Measurements from ENCODE around the gene TXNDC5. TPM values are rescaled to one million over a fixed set of nuclear protein-coding genes. Genes with fewer than 3 reads are reported as not detected.

TXNDC5 gene
- total and polyA plus RNA-seq, 2 experiments from 2014 or later, result 42.9 to 210 TPM

DNA sequence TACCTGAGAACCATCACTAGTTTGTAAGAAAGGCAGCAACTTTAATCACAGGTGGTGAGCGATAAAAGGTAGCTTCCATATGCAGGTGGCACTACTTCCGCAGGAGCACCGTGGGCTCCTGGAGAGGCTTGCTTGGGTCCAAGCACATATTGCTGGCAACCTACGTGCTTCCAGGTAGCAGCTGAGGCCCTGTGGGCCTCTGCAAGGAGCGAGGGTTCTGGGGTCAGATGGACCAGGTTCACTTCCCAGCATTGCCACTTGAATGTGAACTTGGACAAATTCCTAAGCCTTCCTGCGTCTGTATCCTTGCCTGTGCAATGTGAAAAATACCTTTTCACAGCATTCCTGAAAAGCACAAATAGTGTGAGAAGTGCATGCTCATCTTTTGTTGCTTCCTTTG is 31.0 kb downstream of the TXNDC5 start:
- Histone ChIP-seq H2AFZ (no peak overlapping the region), H3K36me3 (ENCODE audit: insufficient read depth) (peaks cover 32% of the 10 kb centered on the region), H3K4me1 (ENCODE audit: insufficient read depth) (no peaks in the 10 kb centered on the region), H4K20me1 (replicated peaks; ENCODE audit: insufficient read depth) (no peaks in the 10 kb centered on the region; the same call in 1 of the 2 replicates), H3K27ac (ENCODE audit: low read depth) (no peak overlapping the region), H3K79me2 (replicated peaks; ENCODE audit: insufficient read depth) (no peaks in the 10 kb centered on the region), H3K27me3 (ENCODE audit: insufficient read depth) (no peaks in the 10 kb centered on the region), H3F3A (replicated peaks; ENCODE audit: low read depth) (no peaks in the 10 kb centered on the region), H3K9me2 (ENCODE audit: insufficient read depth) (0 out of 2 replicates have a peak, but pooled peaks cover 6% of the 10 kb centered on the region), H3K4me2 (no peak overlapping the region), H3K4me3 (no peak overlapping the region)
- no peaks in the 10 kb centered on the region for H3K4me1 Mint-ChIP-seq
- peaks cover 2% of the 10 kb centered on the region for H3K27me3 Mint-ChIP-seq (ENCODE audit: insufficient read depth, low read depth, poor library complexity)
- DNase-seq (ENCODE audit: low spot score) (no peak), ATAC-seq (no peak)
- H3K27ac Mint-ChIP-seq, result no peak overlapping the region
- TF ChIP-seq, protein P1, sequence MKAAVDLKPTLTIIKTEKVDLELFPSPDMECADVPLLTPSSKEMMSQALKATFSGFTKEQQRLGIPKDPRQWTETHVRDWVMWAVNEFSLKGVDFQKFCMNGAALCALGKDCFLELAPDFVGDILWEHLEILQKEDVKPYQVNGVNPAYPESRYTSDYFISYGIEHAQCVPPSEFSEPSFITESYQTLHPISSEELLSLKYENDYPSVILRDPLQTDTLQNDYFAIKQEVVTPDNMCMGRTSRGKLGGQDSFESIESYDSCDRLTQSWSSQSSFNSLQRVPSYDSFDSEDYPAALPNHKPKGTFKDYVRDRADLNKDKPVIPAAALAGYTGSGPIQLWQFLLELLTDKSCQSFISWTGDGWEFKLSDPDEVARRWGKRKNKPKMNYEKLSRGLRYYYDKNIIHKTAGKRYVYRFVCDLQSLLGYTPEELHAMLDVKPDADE (IDR thresholded peaks at IDR 0.05), result no peak
- TF ChIP-seq, protein P2, sequence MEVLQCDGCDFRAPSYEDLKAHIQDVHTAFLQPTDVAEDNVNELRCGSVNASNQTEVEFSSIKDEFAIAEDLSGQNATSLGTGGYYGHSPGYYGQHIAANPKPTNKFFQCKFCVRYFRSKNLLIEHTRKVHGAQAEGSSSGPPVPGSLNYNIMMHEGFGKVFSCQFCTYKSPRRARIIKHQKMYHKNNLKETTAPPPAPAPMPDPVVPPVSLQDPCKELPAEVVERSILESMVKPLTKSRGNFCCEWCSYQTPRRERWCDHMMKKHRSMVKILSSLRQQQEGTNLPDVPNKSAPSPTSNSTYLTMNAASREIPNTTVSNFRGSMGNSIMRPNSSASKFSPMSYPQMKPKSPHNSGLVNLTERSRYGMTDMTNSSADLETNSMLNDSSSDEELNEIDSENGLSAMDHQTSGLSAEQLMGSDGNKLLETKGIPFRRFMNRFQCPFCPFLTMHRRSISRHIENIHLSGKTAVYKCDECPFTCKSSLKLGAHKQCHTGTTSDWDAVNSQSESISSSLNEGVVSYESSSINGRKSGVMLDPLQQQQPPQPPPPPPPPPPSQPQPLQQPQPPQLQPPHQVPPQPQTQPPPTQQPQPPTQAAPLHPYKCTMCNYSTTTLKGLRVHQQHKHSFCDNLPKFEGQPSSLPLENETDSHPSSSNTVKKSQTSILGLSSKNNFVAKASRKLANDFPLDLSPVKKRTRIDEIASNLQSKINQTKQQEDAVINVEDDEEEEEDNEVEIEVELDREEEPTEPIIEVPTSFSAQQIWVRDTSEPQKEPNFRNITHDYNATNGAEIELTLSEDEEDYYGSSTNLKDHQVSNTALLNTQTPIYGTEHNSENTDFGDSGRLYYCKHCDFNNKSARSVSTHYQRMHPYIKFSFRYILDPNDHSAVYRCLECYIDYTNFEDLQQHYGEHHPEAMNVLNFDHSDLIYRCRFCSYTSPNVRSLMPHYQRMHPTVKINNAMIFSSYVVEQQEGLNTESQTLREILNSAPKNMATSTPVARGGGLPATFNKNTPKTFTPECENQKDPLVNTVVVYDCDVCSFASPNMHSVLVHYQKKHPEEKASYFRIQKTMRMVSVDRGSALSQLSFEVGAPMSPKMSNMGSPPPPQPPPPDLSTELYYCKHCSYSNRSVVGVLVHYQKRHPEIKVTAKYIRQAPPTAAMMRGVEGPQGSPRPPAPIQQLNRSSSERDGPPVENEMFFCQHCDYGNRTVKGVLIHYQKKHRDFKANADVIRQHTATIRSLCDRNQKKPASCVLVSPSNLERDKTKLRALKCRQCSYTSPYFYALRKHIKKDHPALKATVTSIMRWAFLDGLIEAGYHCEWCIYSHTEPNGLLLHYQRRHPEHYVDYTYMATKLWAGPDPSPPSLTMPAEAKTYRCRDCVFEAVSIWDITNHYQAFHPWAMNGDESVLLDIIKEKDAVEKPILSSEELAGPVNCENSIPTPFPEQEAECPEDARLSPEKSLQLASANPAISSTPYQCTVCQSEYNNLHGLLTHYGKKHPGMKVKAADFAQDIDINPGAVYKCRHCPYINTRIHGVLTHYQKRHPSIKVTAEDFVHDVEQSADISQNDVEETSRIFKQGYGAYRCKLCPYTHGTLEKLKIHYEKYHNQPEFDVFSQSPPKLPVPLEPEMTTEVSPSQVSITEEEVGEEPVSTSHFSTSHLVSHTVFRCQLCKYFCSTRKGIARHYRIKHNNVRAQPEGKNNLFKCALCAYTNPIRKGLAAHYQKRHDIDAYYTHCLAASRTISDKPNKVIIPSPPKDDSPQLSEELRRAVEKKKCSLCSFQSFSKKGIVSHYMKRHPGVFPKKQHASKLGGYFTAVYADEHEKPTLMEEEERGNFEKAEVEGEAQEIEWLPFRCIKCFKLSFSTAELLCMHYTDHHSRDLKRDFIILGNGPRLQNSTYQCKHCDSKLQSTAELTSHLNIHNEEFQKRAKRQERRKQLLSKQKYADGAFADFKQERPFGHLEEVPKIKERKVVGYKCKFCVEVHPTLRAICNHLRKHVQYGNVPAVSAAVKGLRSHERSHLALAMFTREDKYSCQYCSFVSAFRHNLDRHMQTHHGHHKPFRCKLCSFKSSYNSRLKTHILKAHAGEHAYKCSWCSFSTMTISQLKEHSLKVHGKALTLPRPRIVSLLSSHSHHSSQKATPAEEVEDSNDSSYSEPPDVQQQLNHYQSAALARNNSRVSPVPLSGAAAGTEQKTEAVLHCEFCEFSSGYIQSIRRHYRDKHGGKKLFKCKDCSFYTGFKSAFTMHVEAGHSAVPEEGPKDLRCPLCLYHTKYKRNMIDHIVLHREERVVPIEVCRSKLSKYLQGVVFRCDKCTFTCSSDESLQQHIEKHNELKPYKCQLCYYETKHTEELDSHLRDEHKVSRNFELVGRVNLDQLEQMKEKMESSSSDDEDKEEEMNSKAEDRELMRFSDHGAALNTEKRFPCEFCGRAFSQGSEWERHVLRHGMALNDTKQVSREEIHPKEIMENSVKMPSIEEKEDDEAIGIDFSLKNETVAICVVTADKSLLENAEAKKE (CRISPR knock-in tag; IDR thresholded peaks at IDR 0.05), result no peak
- TF ChIP-seq, protein P3, sequence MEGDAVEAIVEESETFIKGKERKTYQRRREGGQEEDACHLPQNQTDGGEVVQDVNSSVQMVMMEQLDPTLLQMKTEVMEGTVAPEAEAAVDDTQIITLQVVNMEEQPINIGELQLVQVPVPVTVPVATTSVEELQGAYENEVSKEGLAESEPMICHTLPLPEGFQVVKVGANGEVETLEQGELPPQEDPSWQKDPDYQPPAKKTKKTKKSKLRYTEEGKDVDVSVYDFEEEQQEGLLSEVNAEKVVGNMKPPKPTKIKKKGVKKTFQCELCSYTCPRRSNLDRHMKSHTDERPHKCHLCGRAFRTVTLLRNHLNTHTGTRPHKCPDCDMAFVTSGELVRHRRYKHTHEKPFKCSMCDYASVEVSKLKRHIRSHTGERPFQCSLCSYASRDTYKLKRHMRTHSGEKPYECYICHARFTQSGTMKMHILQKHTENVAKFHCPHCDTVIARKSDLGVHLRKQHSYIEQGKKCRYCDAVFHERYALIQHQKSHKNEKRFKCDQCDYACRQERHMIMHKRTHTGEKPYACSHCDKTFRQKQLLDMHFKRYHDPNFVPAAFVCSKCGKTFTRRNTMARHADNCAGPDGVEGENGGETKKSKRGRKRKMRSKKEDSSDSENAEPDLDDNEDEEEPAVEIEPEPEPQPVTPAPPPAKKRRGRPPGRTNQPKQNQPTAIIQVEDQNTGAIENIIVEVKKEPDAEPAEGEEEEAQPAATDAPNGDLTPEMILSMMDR (conservative IDR thresholded peaks at IDR 0.05; ENCODE audit: low read depth in 2 of 2), result no peak
- TF ChIP-seq, protein P4, sequence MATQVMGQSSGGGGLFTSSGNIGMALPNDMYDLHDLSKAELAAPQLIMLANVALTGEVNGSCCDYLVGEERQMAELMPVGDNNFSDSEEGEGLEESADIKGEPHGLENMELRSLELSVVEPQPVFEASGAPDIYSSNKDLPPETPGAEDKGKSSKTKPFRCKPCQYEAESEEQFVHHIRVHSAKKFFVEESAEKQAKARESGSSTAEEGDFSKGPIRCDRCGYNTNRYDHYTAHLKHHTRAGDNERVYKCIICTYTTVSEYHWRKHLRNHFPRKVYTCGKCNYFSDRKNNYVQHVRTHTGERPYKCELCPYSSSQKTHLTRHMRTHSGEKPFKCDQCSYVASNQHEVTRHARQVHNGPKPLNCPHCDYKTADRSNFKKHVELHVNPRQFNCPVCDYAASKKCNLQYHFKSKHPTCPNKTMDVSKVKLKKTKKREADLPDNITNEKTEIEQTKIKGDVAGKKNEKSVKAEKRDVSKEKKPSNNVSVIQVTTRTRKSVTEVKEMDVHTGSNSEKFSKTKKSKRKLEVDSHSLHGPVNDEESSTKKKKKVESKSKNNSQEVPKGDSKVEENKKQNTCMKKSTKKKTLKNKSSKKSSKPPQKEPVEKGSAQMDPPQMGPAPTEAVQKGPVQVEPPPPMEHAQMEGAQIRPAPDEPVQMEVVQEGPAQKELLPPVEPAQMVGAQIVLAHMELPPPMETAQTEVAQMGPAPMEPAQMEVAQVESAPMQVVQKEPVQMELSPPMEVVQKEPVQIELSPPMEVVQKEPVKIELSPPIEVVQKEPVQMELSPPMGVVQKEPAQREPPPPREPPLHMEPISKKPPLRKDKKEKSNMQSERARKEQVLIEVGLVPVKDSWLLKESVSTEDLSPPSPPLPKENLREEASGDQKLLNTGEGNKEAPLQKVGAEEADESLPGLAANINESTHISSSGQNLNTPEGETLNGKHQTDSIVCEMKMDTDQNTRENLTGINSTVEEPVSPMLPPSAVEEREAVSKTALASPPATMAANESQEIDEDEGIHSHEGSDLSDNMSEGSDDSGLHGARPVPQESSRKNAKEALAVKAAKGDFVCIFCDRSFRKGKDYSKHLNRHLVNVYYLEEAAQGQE (IDR thresholded peaks at IDR 0.05; ENCODE audit: unreplicated experiment), result no peak
- TF ChIP-seq EZH2 (IDR thresholded peaks at IDR 0.05; ENCODE audit: low read depth, unreplicated experiment) (no peak), CREB1 (CRISPR knock-in tag; IDR thresholded peaks at IDR 0.05; ENCODE audit: low read depth) (no peak), JUNB (IDR thresholded peaks at IDR 0.05; ENCODE audit: unreplicated experiment) (no peak), NANOG (IDR thresholded peaks at IDR 0.05; ENCODE audit: borderline replicate concordance) (no peak), STAT1 (IDR thresholded peaks at IDR 0.05; ENCODE audit: unreplicated experiment) (no peak), ZNF114 (CRISPR knock-in tag; IDR thresholded peaks at IDR 0.05) (no peak), EZH2phosphoT487 (IDR thresholded peaks at IDR 0.05; ENCODE audit: unreplicated experiment) (no peak), POLR2AphosphoS5 (IDR thresholded peaks at IDR 0.05; ENCODE audit: low read depth) (no peak), ZNF331 (CRISPR knock-in tag; IDR thresholded peaks at IDR 0.05; ENCODE audit: low read depth) (no peak)
- H3K36me3 Mint-ChIP-seq (ENCODE audit: low read depth), result peaks cover 43% of the 10 kb centered on the region
- H3K9me3 Mint-ChIP-seq, result no peaks in the 10 kb centered on the region; the same call in 2 of the 3 replicates
- H3K4me3 Mint-ChIP-seq, result no peak overlapping the region

Measured in GM23338 (cell line).